GM12801 (cell line): ENCODE results near the gene NCAPD2.

Source experiments
- CTCF ChIP-seq: IDR thresholded peaks from one replicate; pipeline ENCODE4 v1.5.1; 2011; ENCODE audit warnings: control low read depth; ENCODE audit not compliant: insufficient read length; ENCODE audit errors: extremely low read depth

NCAPD2 gene

GRCh38 chr12:6538420-6539313 lies 44.8 kb downstream of the NCAPD2 start:
- no peak for TF ChIP-seq CTCF

- TF ChIP-seq CTCF = no peak
Measured at GRCh38 chr12:6539314-6539682, 45.4 kb downstream of the NCAPD2 start.

GRCh38 chr12:6539707-6540134 lies 45.8 kb downstream of the NCAPD2 start:
- TF ChIP-seq CTCF = no peak

GRCh38 chr12:6540181-6540877 lies 46.4 kb downstream of the NCAPD2 start:
- no peak for TF ChIP-seq CTCF

GRCh38 chr12:6541371-6542165 lies 47.7 kb downstream of the NCAPD2 start:
- no peak for TF ChIP-seq CTCF

GRCh38 chr12:6542209-6543009 lies 48.5 kb downstream of the NCAPD2 start:
- no peak for TF ChIP-seq CTCF
